GM12875 (cell line): ENCODE data around the gene GNMT.
"Not testable (repeated sequence)": the region's sequence is repeated elsewhere in the genome, so short reads cannot be mapped to it uniquely, and the experiment has no call there.

Experiments
- H3K4me3 ChIP-seq: one replicate; pipeline ENCODE4 v1.5.1; 2011; ENCODE audit warnings: low read depth, low read length, control low read depth
- CTCF ChIP-seq: IDR thresholded peaks from 2 replicates; pipeline ENCODE4 v1.5.1; 2011; ENCODE audit warnings: low read depth, mild to moderate bottlenecking, control low read depth, inconsistent platforms, low read length, moderate library complexity, borderline replicate concordance; ENCODE audit not compliant: insufficient read depth

Gene GNMT

DNA sequence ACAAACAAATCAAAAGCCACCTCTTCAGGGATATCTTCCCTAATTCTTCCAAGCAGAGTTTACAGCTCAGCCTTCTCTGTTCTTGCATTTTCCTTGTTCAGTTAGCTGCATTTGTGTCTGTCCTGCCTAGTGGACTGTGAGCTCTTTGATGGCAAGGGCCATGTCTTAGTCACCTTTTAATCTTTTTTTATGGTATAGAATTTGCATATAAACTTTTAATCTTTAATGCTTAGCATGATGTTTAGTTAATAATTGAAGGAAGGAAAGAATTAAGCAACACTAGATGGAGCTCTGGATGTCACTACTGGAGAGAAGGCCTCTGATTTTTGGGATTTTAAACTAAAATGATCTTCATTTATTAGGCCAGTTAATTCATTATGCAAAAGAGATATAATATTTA, 36.0 kb downstream of the GNMT start:
- H3K4me3 ChIP-seq, result no peak overlapping the region
- TF ChIP-seq CTCF, result no peak

DNA sequence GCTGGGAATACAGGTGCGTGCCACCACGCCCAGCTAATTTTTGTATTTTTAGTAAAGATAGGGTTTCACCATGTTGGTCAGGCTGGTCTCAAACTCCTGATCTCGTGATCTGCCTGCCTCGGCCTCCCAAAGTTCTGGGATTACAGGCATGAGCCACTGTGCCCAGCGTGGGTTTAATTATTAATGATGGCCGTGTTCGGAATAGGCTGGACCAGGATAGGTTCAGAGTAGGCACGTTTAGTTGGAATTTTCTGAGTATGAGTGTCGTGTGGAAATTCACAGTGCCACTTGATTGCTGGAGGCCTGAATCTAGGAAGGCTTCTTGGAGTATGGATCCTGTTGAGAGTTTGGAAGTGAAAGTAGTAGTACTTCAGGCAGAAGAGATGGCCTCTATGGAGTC, 37.7 kb downstream of the GNMT start:
- H3K4me3 ChIP-seq, result not testable (repeated sequence)

DNA sequence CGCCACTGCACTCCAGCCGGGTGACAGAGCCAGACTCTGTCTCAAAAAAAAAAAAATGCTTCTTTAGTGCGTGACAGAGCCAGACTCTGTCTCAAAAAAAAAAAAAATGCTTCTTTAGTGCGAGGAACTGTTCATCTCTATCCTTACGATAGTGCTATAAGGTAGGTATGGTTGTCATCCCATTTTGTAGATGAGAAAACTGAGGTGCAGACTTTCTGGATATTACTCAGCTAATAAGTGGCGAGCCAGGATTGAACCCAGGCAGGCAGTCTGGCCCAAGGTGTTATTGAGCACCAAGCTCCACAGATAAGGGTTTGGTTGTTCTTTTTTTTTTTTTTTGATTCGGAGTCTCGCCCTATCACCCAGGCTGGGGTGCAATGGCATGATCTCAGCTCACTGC, 41.3 kb downstream of the GNMT start:
- H3K4me3 ChIP-seq, result no peak overlapping the region
- TF ChIP-seq CTCF, result no peak

DNA sequence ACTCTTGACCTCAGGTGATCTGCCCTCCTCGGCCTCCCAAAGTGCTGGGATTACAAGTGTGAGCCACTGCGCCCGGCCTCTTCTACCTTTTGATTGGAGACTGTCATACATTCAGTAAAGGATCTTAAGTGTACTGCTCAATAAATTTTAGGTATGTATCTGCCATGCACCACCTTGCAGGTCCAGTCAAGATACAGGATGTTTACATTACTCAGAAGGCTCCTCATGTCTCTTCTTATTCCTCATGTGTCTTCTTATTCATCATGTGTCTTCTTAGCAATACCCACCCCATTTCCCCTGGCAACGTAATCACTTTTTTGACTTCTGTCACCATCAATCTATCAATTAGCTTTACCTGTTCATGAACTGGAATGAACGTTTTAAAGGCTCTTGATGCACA, 45.3 kb downstream of the GNMT start:
- TF ChIP-seq CTCF, result no peak
- H3K4me3 ChIP-seq, result no peak overlapping the region

- H3K4me3 ChIP-seq, result no peak overlapping the region
- TF ChIP-seq CTCF, result no peak
Measured at GRCh38 chr6:43006251-43006650, 45.7 kb downstream of the GNMT start.

DNA sequence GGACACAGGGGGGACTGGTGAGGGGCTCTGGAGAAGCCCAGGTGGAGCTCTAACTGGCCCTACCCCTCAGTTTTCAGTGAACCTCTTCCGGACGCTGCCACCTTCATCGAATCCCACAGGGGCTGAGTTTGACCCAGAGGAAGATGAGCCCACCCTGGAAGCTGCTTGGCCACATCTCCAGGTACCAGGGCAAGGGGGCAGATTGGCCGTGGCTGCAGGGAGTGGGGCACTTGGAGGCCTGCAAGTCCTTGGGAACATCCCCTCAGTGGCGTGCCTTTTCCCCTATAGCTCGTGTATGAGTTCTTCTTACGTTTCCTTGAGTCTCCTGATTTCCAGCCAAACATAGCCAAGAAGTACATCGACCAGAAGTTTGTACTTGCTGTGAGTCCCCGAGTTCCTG, 46.6 kb downstream of the GNMT start:
- TF ChIP-seq CTCF, result no peak
- no peak overlapping the region for H3K4me3 ChIP-seq

DNA sequence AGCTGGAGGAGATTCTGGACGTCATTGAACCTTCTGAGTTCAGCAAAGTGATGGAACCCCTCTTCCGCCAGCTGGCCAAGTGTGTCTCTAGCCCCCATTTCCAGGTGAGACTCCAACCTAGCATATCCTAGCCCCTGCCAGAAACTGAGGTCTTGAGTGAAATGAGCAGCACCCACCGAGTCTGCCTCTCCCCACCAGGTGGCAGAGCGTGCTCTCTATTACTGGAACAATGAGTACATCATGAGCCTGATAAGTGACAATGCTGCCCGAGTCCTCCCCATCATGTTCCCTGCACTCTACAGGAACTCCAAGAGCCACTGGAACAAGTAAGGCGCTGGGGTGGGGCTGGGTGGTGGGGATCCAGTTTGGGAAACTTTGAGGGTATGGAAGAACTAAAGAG, 48.6 kb downstream of the GNMT start:
- no peak overlapping the region for H3K4me3 ChIP-seq
- peak; percentile 57 for TF ChIP-seq CTCF

- no peak for TF ChIP-seq CTCF
- no peak overlapping the region for H3K4me3 ChIP-seq
Measured at GRCh38 chr6:43011207-43011606, 50.7 kb downstream of the GNMT start.
